NCI-H1105 treated with DMSO at 0.1 percent for 48 hours (cell line): ENCODE measurements around the gene AKT2.

ENCODE experiments used
- DNase-seq: peaks from one replicate; lab custom pipeline; 2025; lab: John Stamatoyannopoulos, UW

AKT2 gene

DNA sequence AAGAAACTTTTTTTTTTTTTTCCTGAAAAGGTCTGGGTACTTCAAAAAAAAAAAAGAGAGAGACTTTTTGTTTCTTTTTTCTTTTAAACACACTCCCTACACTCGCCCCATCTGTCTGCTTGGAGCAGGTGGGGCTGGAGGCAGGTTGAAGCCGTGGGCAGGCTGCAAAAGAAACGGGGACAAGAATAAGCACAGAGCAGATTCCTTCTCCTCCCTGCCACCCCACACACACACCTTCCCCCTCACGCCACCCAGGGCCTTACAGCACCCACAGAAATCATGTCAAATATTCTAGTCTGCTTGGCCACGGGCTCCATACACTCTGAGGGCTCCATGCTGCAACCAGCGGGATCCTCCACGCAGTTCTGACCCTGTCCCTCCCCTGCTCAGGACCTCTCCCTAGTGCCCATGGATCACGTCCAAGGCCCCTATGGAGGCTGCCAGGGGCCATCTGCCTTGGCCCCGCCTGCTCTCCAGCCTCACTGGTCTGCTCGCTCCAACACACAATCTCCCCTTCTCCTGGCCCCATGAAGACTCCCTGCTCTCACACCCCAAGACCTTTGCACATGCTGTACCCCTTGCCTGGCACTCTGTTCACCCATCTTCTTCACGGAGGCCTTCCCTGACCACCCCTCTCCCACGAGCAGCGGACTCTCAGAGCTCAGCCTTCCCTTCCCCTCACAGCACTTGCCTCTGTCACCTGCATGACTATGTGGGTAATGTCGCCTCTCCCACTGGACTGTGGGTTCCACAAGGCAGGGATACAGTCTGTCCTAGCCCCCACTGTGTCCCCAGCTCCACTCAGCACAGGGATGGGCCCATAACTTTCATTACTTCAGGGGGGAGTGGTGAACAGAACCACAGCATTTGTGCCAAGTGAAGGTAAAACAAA is 11.4 kb downstream of the AKT2 start:
- no peak for DNase-seq

DNA sequence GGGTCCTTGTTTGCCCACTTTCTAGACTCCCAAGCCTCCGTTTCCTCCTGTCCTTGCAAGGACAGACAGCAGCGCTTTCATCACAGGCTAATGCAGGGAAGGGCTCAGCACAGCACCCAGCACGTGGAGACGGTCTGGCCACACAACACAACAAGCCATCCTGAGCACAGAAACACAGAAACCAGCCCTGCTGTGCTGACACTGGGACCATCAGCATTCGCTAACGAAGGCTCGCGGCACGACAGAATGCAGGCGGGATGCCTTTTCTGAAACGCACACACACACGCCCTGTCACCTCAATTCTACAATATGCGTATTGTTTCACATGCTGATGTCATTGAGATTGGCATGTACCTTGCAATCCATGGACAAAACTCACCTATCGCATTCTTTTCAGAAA is 12.9 kb downstream of the AKT2 start:
- no peak for DNase-seq

DNA sequence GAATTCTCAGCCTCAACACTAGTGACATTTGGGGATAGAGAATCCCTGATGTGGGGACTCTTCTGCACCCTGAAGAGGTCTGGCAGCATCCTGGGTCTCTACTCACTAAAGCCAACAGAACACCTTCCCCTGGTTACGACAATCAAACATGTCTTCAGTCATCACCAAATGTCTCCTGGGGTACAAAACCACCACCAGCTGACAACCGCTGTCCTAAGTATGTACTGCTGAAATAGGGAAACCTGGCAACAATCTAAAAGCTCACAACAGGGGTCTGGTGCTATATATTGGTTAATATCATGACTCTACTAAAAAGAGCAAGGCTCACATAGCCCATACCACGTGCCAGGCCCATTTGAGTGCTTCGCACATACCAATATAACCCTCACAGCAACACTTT is 13.4 kb downstream of the AKT2 start:
- DNase-seq = no peak

DNA sequence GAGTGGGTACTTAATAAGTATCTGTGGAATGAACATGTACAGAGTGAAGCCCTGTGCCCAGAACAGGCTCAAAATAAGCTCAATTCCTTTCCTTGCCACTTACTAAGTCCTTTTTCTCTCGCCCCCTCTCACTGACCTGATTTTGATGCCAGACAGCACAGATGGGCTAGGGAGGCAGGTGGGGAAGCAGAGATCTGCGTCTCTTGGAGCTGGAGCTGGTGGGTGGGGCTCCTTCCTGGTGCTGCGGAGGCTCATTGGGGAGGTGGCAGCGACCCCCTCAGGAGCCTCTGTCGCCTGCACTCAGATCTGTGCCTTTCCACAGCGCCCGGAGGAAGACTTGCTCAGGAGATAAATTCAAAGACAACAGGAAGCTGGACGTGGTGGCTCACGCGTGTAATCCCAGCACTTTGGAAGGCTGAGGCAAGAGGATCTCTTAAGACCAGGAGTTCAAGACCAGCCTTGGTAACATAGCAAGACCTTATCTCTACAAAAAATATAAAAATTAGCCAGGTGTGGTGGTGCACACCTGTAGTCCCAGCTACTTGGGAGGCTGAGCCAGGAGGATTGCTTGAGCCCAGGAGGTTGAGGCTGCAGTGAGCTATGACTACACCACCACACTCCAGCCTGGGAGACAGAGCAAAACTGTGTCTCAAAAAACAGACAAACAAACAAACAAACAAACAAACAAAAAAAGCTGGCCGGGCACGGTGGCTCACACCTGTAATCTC is 14.6 kb downstream of the AKT2 start:
- DNase-seq = no peak

DNA sequence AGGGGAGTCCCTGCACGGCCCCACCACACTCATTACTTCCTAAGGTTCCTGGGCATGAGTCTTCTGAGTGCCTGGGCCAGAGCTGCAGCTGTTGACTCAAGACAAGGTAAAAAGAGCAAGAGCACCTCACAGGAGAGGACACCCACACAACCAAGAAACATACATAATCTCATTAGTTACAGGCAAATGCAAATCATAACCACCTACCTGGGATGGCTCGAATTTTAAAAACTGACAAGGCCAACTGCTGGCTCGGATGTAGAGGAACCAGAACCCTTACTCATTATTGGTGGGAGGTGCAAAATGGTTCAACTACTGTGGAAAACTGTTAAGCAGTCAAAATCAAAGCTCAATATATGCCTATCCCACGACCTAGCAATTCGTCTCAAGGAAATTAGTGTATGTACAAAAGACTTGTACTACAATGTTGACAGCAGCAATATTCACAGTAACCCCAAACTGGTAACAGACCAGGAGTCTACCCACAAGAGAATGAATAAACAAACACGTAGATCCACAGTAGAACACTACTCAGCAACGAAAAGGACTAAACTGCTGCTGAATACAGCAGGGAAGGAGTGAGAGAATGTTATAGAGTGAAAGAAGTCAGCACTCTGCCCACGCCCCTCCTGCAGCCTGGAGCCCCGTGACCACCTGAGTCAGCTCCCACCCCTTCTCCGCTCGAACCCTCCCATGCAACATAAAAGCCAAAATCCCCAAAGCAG is 15.8 kb downstream of the AKT2 start:
- no peak for DNase-seq

DNA sequence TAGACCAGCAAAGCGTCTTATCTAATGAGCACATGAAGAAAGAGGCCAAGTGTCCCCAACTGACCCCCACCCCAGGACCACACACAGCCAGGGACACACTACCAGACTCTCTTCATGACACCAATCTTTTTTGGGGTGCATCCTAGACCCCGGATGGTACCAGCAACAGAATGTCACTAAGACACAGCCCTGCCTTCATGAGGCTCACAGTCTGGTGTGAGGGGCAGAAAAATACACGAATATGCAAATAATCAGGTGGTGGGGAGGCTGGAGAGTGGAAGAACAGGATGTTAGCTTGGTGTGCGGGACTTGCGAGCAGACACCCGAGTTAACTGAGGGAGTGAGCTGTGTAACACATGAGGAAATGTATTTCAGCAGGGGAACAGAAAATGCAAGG is 17.5 kb downstream of the AKT2 start:
- DNase-seq = no peak

DNA sequence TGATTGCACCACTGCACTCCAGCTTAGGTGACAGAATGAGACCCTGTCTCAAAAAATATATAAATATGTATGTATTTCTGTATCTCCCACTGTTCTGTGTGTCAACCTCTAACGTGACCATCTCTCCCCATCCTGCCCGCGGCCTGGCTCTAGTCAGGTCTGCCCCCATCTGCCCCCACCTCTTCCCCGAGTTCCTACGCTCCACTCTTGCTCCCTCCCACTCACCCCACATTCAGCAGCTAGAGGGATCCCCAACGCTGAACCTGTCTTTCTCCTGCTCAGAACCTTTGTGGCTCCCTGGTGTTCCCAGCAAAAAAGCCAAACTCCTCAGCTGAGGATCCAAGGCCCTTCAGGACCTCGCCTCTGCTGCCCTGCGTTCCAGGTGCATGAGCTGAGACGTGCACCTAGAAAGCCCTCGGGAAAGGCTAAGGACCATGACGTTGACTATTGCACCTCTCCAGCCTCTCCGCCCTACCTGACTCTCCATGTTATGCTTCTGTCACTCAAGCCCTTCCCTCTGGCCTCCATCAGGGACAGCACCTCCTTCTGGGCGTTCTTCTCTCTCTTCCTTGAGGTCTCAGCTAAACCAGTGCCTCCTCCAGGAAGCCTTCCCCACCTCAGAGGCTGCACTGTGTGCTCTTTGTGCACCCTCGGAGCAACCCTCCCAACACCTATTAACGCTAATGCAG is 18.1 kb downstream of the AKT2 start:
- no peak for DNase-seq

DNA sequence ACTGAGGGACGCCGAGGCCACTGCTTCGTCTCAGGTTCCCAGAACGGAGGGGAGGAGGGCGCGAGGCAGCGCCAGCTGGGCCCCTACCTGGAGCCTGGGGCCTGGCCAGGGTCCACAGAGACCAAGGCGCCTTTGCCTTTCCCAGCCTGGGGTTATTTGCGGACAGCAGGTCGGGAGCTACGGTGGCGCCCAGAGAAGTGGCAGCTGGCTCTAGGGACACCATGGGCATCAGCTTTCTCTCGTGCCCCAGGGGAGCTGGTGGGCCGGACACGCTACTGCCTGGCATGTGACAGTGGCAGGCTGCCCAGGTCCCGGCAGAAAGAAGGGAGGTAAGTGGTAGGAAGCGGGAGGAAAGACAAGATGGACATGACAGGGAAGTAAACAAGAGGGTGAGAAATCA is 19.0 kb downstream of the AKT2 start:
- DNase-seq = no peak

DNA sequence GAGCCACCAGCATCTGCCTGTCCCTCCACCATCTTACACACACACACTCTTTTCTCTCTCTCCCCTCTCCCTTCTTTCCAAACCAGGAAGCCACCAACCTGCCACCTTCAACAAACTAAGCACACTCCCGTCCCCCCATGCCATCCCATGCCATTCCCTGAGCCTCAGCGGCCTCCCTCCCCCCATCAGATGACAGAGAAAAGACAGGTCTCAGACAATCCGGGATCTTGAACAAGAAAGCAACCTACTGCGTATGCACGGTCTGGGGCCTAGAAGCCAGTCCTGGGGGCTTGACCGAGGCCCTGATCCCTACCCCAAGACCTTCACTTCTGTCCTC is 19.4 kb downstream of the AKT2 start:
- DNase-seq = no peak

DNA sequence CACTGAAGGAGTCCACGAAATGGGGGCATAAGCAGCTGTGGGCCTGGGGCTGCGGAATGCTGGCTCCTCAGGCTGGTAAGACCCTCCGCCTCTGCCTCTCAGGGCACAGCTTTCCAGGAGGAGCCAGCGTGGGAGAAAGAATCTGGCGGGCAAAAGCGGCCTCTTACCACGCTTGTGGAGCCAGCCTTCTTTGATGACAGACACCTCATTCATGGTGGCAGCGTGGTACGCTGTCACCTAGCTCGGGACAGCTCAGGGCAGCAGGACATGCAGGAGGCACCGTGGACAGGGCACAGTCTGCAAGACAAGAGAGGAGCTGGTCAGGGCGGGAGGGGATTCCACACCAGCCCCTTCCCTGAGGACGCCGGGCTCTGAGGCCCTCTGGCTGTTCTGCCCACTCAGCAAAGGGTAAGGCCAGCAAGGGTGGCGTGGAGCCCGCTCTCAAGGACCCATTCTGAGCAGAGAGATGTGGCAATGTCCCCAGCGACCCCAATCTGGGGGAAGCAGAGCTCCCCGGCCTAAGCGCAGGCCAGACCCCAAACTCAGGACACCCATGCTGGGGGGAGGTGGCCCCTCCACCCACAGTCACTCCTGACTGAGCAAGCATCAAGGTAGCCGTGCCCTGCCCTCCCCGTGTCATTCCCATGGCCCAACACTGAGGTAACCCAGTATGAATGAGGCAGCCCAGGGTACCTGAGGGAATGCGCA is 19.9 kb downstream of the AKT2 start:
- no peak for DNase-seq

DNA sequence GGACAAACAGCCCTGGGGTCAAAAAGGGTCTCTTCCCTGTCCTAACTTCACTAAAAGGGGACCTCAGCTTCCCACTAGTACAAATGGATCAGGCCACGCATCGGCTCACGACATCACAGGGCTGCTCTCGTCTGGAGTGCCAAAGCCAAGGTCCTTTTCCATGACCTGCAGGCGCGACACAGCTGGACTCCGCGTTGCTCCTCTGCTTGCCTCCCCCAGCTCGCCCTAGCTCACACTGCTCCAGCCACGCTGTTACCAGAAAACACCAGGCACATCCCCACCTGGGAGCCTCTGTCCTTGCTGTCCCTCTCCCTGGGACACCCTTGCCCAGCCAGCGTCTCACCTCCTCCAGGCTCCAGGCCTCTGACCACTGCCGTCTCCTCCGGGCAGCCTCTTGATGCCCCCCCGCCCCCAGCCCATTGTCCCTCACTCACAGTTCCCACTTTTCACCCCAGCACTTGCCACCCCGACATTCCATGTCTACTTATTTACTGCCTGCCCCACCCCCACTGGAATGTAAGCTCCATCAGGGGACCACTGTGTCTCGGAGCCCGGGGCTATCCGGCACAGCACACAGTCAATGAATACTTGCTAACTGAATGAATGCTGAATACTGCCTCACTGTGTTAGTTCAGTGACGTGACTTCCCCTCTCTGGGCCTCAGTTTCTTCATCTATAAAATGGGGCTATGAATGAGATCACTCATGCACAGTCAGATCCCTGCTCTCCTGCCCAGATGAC is 20.7 kb downstream of the AKT2 start:
- no peak for DNase-seq

DNA sequence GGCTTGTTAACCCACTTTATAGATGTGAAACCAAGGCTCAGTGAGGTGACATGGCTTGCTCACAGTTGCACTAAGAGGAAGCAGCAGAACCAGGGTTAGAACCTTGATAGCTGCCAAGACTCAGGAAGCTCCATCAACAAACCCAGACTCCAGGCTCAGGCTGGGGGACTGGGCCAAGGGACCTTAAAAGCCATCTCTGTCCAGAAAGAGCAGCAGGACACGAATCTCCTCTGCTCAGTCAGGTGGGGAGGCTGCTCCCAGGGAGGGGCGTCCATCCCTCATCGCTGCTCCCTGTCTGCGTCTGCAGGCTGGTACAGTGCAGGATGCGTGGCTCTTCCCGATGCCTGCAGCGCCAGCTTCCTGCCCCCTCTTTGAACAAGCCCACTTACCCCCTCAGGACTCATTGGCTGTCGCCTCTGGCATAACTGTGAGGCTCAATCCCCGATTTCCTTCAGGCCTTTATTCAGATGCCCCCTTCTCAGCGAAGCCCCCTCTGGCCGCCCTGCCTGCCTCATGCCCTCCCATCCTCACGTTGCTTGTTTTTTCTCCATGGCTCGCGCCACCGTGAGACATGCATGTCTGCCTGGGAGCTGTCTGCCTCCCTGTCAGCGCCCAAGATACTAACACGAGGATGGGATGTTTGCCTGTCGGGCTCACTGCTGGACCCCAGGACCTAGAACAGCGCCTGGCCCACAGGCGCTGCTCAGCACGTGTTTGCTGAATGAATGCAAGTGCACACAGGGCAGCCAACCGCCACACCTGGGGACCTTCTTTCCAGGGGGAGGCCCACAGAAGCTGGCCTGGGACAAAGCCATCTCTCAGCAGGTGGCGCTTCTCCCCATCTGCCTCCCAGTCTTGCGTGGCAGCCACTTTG is 21.5 kb downstream of the AKT2 start:
- no peak for DNase-seq

DNA sequence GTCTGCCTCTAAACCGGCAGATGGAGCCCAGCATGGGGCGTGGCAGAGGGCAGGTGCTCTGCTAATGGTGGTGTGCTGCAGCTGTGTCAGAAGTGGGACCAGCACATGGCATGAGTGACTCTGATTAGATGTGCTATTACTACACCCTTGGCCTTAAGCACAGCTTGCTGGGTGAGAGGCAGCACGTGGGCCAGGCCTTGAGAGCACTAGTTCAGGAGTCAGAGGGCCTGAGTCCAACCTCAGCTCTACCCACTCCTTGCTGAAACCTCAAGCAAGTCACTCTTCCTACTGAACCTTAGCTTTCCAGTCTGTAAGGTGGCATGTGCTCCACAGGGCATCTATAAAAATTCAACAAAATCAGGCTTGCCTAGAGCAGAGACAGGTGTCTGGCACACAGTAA is 22.7 kb downstream of the AKT2 start:
- no peak for DNase-seq

DNA sequence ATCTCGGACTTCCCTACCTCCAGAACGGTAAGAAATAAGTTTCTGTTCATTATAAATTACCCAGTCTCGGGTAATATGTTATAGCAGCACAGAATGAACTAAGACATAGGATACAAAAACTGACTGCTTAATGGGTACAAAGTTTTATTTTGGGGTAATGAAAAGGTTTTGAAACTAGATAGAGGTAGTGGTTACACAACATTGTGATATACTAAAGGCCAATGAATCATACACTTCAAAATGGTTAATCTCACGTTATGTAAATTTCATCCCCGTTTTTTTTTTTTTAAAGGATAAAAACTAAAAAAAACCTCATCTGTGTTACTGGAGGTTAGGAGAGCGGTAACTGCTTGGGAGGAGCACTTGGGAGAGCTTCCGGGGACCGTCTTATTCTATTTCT is 23.5 kb downstream of the AKT2 start:
- no peak for DNase-seq

DNA sequence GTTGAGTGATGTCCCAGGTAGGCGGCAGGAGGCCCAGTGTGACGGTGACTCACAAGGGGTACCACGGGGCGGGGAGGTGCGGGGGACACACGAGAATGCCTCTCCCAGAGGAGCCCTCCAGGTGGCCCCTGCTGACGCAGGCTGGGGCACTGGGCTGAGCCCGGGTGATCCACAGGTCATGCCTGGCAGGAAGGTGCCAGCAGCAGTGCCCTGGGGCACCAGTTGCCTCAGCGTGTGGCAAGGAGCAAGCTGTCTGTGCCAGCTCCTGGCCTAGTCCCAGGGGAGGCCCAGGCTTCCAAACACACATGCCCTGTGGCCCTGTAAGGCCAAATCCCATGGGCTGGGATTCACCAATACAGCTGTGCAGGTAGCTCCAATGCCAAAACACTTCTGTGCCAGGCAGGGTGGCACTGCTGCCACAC is 28.0 kb downstream of the AKT2 start:
- DNase-seq = no peak

DNA sequence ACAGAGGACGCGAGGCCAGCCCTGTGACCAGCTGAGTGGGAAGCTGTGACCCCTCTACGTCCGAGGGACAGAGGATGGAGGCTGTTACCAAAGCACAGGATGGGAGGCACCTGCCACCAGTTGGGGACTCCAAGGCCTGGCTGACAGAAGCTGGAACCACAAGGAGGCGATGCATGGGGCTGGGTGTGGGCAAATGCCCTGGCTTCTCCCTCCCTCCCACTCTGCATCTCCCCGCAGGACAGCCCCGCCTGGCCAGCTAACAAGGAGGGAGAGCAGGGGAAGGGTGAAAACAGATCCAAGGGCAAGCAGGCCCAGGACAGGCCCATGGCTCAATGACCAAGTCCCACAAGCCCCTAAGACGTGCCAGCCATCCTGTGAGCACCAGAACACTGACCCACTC is 28.6 kb downstream of the AKT2 start:
- DNase-seq = no peak

DNA sequence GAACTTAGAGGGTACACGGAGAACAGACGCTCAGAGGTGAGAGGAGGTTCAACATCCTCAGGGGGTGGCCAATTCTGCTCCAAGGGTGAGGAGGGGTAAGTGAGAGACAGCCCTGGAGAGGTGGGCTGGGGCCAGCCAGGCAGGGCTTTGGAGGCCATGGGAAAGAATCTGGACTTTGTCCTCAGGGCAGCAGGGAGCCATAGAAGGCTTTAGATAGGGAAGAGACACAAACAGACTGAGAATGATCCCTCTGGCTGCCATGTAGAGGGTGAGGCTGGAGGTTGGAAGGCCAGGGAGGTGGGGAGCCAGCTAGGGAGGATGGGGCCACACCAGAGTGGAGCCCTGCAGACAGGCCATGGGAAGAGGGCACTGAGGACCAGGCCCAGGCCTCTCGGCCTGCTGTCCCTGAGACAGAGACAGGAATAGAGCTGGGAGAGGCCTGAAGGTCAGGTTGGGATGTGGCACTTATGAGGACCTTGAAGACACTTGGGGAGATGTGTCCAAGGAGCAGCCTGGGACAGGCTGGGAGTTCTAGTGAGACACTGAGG is 29.5 kb downstream of the AKT2 start:
- DNase-seq = no peak

DNA sequence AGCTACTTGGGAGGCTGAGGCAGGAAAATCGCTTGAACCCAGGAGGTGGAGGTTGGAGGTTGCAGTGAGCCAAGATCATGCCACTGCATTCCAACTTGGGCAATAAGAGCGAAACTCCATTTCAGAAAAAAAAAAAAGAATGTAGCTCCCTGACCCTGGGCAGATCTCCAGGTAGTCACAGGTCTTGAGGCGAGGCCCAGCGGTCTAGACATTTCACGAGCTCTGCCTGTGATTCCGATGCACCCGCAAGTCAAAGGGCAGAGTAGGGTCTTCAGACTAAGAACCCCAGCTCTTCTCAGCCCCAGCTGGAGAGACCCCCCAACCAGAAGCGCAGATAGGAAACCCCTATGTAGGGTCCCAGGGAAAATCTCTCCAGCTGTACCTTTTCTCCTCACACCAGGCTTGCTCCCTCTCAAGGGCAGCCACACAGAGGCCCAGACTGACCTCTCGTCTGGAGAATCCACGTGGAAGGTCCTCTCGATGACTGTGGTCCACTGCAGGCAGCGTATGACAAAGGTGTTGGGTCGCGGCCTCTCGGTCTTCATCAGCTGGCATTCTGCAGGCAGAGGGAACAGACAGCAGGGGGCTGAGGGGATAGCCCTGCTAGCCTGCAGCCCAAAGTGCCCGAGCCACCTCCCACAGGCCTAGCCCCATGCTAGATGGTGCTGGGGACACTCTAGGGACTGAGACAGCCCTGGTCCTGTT is 30.3 kb downstream of the AKT2 start:
- no peak for DNase-seq

DNA sequence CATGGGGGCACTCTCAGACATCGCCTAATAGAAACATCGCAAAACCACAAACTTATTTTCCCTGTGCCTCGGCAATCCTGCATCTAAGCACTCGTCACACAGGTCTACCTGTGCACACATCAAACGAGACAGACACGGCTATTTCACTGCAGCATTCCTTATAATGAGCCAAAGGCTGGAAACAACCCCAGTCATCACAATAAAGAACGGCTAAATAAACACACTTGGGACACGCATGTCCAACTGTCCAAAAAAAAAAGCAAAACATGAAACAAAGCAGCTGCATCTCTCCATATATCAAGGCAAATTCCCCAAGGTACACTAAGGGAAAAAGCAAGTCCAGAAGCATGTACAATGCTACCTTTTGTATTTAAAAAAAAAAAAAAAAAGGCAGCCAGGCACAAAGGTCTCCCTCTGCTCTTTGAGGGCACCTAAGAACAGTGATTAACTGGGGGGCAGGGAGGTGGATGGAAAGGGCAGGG is 31.5 kb downstream of the AKT2 start:
- no peak for DNase-seq
